NCI-H2196 (cell line): ENCODE results near the gene HS3ST3B1.

Source experiments
- DNase-seq: peaks from one replicate; lab custom pipeline; 2025; ENCODE audit not compliant: unreplicated experiment; lab: John Stamatoyannopoulos, UW

HS3ST3B1 gene

DNA sequence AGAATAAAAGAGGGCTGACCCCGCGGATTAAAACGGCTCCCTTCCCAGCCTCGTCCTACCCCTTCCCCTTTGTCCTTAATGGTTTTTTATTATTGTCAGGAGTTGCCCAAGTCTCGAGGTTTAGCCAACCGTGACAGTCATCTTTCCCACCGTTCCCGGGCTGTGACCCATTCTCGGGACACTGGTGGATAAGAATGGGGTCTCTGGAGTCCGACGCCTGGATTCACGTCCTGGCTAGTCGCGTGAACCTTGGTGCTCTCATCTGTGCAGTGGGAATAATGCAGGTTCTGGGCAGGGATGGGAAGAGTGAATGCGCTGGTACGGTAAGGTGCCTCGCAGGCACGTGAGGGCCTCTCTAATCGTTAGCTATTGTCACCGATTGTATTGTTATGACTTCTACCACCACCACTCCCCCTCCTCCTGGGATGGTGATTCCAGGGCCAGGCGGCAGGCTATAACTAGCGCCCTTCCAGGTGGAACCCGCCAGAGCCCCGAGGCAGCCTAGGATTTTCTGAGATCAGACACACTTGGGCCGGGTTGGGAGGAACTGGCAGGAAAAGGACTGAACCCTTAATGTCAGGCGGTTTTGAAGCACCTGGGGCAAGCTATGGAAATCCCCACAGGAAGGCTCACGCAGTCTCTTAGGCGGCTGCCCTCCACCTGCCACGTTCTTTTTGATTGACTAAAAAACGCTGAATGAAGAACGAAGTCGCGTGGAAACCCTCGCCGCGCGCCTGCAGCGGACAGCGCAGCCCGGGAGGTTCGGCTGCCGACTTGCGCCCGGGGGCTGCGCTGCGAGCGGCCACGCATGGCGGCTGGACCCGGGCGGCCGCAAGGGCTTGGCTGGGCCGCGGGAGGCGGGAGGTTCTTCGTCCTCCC, 2.7 kb downstream of the HS3ST3B1 start:
- DNase-seq = no peak

DNA sequence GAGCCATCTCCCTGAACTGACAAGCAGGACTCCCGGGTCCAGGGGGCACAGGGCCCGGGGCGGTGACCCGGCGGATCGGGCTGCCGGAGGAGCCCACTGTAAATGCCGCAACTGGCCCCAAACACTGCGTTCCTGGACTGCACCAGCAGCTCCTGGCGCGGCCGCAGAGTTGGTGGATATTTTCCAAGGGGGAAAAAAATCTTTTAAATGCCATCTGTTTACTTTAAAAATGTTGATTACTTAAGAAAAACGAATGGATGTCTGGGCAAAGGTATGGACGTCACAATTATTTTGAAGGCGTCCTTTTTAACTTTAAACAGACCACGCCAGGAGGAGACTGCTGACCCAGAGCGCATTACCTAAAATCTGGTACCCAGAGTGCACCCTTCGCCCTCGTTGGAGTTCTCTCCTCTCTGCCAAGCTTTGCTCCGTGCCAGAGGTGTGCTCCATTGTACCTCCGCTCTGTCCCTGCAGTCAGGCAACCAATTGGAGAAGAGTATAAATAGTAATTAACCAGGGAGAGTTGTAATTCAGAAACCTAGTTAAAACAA, 3.4 kb downstream of the HS3ST3B1 start:
- DNase-seq = no peak

DNA sequence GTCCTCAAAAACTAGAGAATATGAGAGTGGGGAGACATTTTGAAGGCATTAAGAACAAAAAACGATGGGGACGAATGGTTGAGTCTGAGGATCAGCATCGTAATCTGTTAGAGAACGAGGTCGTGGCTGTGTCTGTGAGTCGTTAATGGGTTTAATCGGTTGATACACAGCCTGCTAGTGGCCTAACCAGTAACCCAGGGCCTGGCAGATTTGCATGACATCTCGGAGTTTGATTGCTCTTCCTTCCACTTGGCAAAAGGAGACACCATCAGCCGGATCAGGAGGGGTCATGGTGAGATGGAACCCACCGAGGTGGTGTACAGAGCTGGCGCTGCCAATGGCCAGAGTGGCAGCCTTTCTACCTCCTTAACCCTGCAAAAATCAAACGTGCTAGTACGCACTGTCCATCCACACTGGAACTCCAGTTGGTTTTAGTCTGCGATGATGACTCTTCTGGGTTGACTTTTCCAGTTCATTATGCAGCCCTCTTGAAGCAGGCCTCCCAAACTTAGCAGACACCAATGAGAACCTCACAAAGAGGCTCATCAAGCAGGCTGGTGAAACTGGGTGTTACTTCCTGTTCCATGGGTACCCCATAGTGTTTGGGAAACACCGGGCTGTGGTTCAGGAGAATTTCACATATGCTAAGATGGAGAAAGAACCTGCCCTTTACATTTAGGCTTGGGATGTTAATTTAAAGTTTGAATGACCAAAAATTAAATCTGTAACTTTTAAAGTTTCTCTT, 4.1 kb downstream of the HS3ST3B1 start:
- DNase-seq = no peak

DNA sequence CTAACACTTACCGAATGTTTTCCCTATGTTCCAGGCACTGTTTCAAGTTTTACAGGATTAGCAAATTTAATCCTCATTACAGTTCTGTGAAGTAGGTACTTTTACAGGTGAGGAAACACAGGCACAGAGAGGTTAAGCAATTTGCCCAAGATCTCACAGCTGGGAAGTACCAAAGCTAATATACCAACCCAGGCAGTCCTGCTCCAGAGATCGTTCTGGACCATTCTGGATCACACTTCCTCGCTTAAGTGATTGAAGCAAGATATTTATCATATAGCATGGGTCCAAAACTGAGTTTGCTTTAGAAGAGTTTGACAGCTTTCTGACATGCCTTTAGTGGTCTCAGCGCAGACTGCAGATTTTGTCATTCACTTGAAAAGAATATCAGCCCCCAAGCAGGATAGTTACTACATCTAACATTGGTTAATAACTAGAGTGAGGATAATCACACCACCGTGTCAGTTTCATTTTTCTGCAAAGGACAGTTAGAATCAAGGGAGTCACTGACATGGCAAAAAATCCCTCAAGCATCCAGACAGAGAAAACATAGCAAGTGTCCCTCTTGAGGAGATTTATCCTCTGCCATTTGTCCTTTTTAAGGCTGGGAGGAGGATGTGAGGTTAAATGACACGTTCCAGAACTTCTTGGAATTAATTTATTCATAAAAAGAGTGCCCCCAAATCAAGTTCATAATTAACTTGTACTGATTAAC, 5.1 kb downstream of the HS3ST3B1 start:
- DNase-seq = no peak

DNA sequence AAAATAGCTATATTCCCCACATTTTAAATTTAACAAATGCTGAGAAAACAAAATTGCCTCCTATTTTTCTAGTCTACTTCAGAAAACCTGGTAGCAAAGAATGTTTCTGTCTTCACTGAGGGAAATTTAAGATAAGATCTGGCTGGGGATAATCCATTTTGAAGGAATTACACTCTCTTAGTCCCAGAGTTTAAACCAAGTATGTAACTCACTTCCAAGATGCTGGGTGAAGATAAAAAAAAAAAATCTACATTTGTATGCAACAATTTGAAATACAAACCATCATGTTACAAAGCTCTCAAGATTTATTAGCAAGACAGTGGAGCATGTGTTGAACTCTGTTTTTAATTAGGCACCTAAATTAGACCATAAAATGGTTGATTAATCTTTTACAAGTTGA, 5.7 kb downstream of the HS3ST3B1 start:
- no peak for DNase-seq

DNA sequence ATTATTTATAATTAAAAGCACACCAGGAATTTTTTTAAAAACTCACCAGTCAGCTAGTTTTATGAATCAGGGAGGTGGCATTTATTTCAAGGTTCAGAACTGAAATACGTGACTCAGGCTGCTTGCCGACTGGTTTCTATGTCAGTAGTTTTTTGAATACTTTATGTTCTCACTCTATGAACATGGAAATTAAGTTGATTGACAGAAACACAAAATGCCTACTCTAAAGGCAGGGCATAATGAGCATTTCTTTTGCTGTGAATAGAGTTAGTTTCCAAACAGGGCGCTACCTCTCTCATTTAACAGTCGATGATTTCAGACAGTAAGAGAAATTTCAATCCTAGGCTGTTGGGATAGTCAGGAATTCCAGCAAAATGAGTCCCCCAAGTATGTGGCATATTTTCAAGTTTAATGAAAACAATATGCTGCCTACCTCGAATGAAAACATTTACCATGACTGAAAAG, 6.7 kb downstream of the HS3ST3B1 start:
- DNase-seq = no peak

DNA sequence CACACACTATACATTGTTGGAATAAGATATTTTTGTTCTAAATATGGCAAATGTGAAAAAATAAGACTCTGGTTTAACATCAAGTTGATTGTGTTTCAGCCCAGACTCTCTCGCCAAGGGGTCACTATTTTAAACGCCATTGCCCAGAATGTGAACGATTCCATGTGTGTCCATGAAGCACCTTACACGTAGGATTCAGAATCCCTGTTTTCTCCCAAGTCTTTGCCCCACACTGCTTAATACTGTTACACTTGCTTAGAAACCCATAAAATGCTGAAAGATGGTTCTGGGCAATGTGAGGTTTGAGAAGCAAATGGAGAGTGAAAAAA, 7.7 kb downstream of the HS3ST3B1 start:
- no peak for DNase-seq

DNA sequence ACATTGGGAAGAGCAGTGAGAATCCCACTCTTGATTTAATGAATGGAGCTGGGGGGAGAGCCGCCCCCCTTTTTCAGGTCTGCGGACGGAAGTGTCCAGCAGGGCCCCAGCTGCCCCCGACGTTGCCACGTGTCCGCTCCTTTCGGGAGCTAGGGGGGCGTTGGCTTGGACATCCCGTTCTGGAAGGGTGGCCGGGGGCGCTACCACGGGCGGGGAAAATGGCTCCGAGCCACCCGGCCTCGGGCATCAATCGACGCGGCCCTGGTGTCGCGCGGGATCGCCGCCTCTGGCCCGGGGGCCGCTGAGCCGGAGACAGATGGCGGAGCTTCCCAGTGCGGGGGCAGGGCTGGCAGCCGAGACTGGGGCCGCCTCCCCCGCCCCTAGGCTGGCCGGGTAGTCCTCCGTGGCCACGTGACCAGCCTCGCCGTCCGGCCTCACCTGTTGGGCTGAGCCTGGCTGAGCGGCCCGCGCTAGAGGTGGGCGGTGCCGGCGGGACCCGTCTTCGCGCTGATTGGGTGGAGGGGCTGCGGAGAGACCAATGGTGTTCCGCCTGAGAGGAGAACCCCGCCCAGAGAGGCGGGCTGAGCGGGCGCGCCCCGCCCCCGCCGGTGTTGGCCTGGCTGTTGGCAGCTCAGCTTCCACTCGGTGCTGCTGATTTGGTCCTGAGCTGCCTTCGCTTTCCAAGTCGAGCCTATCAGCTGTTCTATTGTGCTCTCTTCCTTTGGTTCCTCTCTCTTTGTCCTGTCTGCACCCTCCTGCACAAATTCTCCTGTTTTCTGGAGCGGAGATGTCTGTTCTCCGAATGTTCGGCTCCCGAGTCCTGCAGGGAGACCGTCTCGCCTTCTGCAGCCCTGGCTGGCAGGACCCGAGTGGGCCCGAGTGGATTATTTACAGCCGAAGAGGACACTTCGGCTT, 8.3 kb downstream of the HS3ST3B1 start:
- DNase-seq = peak; percentile 83

DNA sequence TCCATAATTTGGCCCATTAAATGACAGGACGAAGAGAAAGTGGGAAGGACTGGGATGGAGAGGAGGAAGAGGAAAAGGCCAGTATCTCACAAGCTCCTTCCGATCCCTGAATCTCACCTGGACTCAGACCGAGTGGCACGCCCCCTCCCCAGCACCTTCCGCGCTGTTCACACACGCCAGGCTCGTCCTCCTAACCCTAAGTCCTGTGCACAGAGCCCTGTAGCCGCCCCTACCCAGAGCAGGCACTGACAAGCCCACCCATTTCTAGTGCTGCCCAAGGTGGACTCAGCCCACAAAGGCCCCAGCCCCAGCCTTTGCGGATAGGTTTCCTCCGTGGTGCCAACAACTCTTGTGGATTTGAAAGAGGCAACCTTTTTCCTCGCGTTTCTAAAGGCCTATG, 9.2 kb downstream of the HS3ST3B1 start:
- DNase-seq = no peak

DNA sequence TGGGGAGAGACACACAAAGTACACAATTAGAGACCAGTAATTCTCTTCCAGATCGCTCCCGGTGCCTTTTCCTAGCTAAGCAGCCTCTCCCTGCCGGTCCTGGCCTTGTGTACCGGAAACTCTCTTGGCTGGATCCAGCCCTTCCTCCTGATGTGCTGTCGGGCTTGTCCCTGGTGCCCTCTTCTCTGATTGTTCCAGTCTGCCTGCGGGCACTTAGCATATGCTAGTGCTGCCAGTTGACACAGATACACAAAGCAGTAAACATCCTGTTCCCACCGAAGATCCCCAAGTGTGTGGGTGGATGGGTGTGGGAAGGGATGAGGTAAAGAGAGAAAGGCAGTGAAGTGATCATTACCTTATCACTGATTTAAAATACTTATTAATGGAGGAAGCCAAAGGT, 9.7 kb downstream of the HS3ST3B1 start:
- no peak for DNase-seq

DNA sequence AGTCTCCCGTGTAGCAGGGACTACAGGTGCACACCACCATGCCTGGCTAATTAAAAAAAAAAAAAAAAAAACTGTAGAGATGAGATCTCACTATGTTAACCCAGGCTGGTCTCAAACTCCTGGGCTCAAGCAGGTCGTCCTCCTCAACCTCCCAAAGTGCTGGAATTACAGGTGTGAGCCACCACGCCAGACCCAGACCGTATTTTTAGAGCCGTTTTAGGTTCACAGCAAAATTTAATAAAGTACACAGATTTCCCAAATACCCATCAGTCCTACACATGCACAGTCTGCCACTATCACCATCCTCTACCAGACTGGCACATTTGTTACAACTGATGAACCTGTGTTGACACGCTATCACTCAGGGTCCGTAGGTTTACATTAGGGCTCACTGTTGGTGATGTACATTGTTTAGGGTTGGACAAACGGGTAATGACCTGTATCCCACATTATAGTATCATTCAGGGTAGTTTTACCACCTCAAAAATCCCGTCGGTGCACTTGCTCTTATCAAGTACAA, 10.4 kb downstream of the HS3ST3B1 start:
- no peak for DNase-seq

DNA sequence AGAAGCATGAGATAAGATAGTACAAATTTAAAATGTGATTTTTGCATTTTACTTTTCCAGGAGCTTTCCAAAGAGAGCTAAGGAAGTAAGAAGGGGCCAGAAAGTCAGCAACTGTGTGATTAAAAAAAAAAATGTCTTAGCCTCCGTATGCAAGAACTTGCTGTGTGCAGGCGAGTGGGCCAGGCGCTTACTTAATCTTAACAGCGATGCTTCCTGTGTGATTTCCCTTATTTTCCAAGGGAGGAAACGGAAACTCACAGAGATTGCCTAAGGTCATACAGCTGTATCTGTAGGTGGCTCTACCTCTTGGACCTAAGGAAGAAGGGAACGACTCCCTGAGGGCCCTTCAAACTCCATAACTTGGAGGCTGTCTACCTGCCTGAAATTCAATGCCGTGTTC, 11.1 kb downstream of the HS3ST3B1 start:
- DNase-seq = no peak

DNA sequence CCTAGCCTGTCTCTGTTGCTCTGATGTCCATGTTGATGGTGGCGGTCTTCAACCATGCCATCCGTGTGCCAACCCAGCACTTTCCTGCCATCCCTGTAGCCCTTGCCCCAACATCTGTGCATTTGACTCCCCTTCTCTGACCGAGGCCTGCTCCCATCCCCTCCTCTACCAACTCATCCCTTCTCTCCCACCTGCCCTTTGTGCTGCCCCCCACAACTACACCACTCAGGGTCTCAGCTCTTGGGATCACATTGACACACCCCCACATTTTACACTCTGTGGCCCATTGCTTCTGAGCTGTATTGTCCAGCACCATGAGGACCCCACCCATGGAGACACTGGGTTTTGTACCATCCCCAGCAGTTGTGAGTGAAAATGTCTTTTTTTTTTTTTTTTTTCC, 11.6 kb downstream of the HS3ST3B1 start:
- DNase-seq = no peak

DNA sequence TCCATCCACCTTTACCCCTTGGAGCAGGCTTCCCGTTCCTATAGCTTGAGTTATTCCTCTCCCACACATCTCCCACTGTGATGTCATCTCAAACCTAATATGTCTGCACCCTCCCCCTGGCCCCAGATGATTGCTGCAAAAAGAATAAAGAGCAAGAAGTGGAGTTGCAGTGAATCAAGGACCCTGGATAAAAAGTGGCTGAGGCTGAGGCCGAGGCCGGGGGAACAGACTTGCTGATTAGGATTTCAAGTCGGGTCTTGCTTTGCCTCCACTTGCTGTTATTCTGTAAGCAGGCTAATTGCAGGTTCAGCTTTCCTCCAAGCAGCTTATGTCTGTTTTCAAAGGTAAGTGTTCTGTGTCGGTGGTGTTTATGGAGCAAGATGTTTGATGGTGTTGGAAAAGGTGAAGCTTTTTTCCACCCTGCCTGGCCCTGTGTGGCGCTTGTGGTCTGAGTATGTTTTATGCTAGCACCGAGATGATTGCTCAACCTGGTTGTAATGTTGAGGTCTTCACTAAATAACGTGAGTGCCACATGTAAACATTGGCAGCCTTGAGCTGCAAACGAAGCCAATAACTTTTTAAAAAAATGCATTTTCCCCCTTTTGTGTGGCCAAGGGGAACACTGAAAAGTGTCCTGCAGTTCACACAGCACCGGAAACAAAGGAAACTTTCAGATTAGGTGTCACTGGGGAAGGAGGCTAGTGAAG, 15.4 kb downstream of the HS3ST3B1 start:
- DNase-seq = no peak

DNA sequence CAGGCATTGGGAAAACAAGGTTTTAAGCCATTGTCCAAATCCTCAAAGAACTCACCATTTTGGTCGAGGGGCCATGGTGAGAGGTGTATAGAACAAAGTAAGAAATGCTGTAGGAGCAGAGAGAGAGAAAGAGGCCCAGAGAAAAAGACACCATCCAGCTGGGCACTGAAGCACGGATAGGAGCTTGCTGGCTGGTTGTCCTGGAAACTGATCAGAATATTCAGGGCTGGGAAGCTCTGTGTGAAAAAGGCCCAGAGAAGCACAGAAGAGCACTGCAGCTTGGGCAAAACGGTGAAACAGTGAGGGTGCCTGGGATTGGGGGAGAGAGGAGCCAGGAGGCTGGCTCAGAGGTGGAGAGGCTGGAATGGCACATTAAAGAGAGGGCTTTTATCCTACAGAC, 16.5 kb downstream of the HS3ST3B1 start:
- DNase-seq = no peak

DNA sequence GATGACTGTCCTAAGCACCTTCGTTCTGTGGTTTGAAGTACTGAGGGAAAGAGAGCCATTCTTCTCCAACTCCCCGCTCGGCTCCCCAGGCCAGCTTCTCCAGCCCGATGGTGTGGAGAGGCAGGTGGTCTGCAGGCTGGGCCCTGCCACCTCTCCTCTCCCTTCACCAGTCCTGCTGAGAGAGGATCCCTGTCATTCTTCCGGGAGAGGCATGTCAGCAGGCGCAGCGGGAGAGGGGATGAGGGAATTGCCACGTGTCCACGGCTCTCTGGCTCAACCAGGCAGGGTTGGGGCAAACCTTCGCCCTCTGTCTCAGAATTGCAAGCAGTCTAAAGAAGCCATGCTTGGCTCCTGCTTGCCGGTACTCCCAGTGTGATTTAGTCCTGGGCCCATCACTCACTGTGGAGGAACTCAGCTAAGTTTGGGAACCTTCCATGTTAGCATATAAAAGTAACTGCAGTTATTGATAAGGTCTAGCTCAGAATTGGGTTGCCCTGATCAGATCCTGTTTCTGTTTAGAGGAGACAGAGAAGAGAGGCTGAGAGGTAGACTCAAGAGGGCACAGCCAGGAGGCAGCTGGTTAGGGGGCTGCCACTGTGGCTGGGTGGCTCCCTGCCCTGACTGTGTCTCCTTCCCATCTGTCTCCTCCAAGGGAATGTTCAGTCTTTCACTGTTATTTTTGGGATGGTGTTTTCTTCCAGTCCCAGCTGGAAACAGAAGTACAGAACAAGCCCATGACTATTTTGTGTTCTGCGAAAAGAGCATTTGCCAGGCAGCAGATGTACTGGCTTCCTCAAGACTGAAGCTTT, 17.4 kb downstream of the HS3ST3B1 start:
- DNase-seq = no peak

DNA sequence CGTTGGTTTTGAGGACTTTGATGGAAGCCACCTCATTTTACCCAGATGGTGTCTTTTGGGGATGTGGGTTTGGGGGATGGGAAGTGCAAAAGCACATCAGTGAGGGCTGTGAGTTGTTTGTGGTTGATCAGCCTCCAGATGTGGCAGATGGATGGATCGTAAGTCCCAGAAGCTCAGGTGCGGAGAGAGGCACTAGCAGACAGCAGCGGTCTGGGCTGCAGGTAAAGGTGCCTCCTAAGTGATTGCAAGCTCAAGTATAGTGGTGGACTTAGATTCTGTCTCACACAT, 18.0 kb downstream of the HS3ST3B1 start:
- no peak for DNase-seq

DNA sequence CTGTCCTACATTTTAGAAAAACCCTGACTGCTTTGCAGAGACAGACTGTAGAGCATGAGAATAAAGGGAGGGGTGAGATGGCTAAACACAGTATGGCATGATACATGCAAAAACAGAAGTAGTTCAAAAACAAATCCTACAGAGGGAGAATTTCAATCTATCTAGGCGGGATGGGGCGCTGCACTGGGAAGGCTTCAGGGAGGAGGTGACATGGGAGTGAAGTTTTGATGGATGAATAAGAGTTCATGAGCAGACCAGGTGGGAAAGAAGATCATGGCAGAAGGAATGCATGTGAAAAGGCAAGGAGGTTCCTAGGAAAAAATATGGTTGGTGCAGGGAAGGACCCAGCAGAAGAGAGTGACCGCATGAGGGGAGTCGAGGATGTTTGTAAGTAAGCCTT, 19.2 kb downstream of the HS3ST3B1 start:
- no peak for DNase-seq
